HG02623 (cell line): ENCODE results near the gene TMEM131L.
"Not testable (repeated sequence)": the region's sequence is repeated elsewhere in the genome, so short reads cannot be mapped to it uniquely, and the experiment has no call there.

Source experiments
- ATAC-seq: cut with Tn5 transposase; IDR thresholded peaks from one replicate; pipeline ENCODE4 v1.9.1; 2021; ENCODE audit warnings: moderate library complexity; ENCODE audit not compliant: unreplicated experiment

Gene TMEM131L

DNA sequence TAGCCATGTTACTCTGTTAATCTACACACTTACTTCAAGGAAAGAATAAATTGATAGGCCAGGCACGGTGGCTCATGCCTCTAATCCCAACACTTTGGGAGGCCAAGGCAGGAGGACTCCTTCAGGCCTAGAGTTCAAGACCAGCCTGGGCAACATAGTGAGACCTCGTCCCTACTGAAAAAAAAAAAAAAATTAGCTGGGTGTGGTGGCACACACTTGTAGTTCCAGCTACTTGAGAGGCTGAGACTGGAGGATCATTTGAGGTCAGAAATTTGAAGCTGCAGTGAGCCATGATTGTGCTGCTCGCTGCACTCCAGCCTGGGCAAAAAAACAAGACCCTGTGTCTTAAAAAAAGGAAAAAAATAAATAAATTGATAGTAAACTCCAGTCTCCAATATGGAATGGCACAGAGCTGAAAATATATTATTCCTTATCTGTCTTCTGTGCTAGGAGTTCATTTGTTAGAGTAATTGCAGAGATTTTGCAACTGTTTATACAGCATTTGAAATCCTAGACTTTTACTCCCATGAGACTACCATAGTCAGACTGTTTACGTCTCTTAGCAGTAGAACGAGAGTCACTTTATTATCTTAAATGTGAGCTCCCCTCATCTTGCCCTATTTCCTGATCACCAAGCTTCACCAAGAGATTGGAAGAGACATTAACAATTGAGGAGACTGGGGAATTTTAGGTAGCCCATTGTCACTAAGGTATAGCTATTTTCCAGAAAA lies 18.8 kb upstream of the TMEM131L start:
- ATAC-seq = no peak

DNA sequence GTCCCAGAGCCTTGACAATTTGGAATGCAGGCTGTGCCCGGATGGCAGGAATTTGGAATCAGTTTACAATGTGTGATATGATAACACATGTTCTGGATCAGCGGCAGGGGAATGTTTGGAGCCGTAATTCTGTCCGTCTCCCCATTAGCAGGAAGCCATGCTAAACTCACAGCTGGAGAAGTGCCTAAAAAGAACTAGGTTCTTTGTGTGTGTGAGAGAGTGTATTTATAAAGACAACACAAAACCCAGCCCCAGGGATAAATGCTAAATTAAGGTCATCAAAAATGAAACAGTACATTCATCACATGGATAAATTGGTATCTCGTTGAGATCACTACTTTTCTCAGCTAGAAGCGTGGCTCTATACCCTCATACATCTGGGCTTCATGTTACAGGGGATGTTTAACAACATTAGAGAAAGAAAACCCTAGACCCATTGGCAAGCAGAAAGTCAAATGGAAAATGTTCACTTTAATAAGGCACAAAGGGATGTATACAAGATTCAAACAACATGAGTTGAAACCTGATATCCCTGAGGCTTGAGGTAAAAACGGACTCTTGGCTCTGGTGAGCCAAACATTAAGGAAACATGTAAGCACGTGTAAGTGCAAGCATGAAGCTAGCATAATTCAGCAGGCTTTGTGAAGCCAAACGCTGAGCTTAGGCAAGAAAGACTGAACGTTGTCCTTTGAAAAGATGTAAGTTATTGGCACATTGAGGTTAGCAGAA lies 18.0 kb upstream of the TMEM131L start:
- ATAC-seq = no peak

DNA sequence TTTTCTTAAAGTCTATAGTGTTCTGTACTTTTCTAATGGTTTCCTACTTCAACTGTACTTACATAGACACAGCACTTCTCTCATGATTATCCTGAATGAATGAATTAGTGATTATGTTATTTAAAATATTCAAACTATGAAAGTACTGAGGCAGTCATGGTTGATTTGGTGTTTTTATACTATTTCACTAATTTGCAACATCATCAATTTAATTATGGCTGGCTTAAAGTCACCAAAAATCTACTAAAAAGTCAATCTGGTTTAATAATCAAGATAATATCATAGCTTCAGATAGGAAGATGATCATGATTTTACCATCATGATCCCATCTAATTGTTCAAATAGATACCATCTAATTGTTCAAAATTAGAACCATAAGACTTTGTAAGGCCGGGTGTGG lies 16.8 kb upstream of the TMEM131L start:
- no peak for ATAC-seq

DNA sequence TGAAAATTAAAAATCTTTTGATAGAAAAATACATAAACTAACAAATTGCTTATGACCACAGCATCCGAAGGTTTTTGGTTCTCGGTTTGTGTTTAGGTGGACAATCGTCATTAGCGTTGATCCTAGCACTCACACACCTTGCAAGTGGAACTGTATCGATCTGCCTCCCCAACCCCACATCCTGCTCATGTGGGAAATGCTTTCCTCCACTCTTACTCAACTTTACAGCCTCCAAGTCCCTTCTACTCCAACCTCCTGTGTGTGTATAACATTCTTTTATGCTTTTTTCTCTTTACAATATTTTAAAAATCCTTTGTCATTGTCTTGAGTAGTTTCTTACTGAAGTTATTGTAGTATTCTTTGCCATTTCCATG lies 15.6 kb upstream of the TMEM131L start:
- ATAC-seq = no peak

DNA sequence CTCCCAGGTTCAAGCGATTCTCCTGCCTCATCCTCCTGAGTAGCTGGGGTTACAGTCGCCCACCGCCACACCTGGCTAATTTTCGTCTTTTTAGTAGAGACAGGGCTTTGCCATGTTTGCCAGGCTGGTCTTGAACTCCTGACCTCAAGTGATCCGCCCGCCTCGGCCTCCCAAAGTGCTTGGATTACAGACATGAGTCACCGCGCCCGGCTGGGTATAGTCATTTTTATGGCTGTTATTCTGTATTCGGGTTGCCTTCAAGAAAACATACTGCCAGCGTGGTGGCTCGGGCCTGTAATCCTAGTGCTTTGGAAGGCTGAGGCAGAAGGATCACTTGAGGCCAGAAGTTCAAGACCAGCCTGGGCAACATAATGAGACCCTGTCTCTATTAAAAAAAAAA lies 15.0 kb upstream of the TMEM131L start:
- ATAC-seq = not testable (repeated sequence)

DNA sequence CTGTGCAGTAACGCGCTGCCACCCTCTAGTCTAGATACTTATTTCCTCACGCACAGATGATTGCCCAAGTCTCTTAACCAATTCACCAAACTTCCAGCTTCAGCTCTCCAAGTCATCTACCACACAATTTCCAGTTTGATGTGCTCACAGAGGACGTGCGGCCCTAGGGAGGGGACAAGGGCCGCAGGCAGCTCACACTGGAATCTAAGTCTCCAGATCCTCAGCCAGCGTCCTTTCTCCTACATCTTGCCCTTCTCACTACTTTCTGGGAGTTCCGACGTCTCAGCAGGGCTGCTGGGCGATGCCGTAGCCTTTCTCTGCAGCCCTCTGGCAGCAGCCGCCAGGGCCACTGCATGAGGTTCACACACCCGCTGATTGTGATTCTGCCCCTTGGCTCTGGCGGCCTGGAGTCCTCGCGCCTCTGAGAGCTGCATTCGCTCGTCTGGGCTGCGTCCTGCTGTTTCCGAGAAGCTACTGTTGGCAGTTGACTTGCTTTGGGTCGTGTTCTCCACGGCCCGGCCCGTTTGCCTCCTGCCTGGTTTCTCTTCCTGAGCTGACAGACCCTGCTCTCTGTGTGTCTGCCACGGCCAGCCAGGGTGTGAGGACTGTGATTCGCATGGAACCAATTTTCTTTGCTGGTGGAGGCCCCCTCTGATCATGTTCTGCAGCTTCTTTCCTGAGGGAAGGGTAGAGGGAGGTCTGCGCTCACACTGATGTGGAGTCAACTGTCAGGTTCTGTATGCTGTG lies 14.1 kb upstream of the TMEM131L start:
- no peak for ATAC-seq

DNA sequence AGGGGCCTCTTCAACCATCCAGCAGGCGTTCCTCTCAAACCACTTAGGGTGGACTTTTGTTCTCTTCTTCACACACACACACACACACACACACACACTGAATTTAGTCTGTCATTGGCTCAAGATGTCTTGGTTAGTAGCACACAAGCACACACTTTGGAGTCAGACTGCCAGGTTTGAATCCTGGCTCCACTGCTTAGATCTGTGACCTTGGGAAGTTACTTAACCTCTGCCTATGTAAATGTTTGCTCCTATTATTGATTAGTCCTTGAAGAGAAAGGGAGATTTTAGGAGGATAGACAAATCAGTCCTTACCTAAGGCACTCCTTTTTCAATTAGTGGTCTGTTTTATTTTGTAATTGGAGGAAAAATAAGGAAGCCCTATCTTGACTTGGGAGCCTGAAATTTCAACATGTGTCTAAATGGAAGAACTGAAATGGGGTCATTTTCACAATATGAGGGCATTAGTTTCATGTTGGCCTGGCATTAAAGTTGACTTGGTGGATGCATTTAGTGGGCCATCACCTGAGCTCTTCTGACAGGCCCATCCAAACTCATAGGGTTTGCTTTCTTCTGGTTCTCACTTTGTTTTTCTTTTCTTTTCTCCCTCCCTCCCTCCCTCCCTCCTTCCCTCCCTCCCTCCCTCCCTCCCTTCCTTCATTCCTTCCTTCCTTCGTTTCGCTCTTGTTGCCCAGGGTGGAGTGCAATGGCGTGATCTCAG lies 13.3 kb upstream of the TMEM131L start:
- ATAC-seq = no peak

DNA sequence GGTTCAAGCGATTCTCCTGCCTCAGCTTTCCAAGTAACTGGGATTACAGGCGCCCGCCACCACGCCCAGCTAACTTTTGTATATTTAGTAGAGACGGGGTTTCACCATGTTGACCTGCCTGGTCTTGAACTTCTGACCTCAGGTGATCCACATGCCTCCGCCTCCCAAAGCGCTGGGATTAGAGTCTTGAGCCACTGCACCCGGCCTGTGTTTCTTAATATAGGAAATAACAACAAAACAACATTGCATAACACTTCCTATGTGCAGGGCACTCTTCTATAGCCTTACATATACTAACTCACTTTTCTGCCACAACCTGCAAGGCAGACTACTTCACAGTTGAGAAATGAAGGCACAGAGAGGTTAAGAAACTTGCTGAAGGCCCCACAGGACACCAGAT lies 12.8 kb upstream of the TMEM131L start:
- ATAC-seq = no peak

DNA sequence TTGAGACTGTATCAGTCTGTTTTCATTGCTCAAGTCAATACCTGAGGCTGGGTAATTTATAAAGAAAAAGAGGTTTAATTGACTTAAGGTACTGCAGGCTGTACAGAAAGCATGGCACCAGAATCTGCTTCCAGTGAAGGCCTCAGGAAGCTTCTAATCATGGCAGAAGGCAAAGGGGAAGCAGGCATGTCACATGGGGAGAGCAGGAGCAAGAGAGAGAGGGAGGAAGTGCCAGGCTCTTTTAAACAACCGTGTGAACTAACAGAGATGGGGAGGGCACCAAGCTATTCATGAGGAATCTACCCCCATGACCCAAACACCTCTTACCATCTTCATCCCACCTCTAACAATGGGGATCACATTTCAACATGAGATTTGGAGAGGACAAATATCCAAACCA lies 7.2 kb upstream of the TMEM131L start:
- no peak for ATAC-seq

DNA sequence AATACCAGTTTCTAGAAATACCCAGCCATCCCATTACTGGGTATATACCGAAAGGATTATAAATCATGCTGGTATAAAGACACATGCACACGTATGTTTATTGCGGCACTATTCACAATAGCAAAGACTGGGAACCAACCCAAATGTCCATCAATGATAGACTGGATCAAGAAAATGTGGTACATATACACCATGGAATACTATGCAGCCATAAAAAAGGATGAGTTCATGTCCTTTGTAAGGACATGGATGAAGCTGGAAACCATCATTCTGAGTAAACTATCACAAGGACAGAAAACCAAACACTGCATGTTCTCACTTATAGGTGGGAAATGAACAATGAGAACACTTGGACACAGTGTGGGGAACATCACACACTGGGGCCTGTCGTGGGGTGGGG lies 4.6 kb upstream of the TMEM131L start:
- not testable (repeated sequence) for ATAC-seq

DNA sequence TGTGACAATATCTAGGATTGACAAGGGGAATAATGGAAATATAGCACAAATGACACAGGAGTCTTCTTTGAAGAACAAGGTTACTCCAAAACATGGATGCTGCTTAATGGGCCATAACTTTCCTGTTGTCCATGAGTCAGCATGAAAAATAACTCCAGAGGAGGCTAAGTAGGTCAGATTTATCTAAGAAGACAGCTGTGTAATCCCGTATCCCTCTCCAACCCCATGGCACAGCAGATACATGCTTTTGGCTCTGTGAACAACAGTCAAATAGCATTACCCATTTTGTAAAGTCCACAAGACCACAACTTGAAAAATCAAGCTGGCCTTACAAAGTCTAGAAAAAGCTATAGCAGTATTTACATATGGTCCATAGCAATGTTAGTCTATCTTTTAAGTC lies 2.1 kb upstream of the TMEM131L start:
- no peak for ATAC-seq

DNA sequence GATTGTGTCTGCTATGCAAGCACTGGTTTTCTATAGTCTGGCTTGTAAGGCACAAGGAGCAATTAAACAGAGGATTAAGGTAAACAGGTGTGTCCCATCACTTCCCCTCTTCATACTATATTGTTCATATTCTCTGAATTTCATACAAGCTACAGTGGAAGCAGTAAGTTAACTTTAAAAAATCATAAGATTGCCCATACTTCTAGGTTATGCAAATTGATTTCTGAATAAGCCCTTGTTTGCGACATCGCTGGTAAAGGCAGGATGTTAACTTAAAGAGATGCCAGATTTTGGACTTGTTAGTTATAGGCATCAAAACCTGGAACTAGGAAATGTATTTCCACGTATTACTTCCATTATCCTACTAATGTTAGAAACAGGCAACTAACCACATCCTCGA lies 1.0 kb upstream of the TMEM131L start:
- ATAC-seq = no peak

DNA sequence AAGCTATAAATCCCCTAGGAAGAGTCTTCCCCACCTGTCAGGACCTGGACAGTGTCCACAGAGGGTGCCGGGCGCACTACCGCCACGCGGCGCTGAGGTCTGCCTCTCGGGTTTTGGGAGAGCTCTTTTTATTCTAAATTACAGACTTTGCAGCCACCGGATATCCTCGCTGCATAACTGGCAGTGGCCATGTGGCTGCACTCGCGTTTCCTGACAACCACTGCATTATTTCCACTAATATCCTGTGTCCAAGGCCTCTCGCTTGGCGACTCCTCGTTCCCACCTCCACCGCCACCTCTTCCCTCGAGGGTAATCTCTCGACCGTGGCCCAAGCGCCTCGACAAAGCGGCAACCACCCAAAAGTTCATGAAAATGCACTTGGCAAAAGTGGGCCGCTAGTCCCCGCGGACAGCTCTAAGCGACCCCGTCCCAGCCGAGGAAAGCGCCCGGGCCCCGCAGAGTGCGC lies 512 bp upstream of the TMEM131L start:
- peak; percentile 1 for ATAC-seq

DNA sequence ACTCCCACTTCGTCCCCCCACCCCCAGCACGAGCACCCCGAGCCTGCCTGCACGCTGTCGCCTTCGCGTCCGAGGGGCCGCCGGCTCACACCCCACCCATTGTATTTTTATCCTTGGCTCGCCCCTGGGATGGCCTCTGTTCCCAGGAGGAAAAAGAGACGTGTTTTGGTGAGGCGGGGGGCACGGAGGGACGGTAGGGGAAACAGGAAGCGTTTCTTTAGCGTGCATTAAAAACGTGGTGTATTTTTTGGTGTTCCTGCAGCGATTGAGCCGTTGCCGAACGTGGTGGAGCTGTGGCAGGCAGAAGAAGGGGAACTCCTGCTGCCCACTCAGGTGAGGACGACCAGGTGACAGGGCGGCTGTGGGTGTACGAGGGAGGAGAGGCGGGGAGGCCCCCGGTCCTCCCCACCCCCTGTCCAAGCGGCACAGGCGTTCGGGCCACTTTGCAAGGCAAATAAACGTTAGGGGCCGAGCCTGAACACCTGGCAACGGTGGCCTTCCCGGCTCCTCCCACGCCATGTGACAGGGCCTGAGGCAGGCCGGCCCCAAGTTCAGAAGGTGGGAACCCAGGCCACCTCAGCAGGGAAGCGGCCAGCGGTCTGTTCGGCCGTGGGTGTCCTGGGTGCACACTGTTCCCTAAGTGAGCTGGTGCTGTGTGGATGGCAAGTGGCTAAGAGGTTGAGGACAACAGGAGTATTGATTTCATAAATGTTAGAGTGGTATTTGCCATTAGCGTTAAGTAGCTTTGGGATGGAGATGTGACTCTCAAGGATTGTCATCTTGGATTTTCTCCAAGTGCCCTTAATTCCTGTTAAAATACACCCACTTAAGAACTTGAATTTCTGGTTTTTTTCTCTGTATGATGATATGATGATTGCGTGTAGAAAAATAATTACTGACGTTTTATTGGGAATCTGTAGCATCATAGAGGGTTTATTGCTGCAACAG lies 1.1 kb downstream of the TMEM131L start:
- peak; percentile 52 for ATAC-seq

DNA sequence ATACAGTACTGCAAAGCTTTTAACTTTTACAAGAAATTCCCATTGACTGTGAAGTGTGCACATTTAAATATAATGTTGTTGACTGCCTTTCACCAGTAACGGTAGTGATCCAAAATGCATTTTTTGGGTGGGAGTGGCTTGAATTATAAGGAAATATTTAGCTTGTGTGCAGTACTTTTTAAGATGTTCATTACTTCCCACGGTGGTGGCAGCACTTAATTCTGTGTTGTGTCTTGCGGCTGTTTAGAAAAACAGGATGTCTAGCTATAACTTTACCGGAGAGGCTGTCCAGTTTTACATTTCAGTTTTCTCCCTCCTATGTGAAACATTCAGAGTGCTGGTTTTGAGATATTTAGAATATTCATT lies 1.7 kb downstream of the TMEM131L start:
- no peak for ATAC-seq

DNA sequence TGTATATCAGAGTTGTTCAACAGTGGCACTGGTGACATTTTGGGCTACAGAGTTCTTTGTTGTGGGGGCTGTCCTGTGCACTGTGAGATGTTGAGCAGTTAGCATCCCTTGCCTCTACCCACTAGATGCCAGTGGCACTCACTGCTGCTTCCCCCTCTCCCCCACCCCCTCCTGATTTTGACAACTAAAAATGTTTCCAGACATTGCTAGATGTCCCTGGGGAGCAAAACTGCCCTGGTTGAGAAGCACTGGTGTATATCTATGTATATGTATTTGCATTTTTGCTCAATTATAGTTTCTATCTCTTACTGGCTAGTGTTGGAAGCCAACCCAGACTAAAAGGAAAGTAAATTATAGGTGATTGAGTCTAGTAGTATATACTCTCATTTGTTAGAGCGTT lies 2.4 kb downstream of the TMEM131L start:
- ATAC-seq = peak; percentile 17

DNA sequence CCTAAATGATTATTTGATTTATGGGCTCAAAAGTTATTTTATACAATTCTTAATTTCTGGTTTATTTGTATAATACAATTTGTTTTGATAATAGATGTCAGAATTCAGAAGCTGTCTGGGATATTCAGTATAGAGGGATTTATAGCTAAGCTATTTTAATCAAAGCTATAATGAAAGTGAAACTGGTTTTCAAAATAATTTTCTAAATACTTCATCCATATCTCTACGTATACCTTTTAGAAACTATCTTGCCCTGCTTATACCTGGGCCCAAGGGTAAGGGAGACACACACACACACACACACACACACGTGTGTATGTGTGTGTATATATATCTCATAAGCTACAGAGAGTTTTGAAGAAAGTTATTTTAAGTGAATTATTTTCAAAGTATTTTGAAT lies 2.9 kb downstream of the TMEM131L start:
- no peak for ATAC-seq

DNA sequence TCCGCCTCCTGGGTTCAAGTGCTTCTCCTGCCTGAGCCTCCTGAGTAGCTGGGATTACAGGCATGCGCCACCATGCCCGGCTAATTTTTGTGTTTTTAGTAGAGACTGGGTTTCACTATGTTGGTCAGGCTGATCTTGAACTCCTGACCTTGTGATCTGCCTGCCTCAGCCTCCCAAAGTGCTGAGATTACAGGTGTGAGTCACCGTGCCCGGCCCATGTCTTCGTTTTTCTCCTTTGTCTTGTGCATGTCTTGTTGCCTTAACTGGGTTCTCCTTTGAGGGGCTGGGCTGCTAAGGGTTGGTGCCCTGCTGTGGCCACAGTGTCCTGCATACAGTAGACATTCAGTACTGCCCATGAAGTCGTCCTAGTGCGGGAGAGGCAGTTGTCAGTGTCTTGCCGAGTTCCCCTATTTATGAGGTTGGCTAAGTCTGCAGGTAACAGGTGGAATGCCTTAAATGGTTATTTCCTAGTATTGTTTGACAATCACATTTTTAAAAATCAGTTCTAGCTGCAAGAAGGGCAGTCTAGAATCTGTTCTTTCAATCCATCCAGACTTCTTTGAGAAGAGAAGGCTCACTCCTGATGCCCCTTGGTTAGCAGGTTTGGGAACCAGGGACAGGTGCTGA lies 5.0 kb downstream of the TMEM131L start:
- not testable (repeated sequence) for ATAC-seq

DNA sequence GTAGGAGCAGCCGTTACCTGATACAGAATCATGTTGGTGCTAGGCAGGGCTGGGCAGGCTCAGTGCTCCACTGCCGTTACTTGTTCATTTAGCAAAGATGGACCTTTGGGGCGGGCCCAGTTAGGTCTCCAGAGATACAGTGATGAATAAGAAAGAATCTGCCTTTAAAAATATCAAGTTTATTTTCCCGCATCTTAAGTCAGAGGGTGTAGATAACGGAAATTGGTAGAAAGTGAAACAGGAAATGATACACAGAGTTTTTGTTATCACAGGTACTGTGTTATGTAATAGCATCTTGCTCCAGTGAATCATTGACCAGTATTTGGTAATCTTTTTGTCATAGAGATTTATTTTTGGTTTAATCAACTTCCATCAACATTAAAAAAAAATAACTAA lies 5.5 kb downstream of the TMEM131L start:
- no peak for ATAC-seq
